Thyroid gland (tissue), 4 donors: Measurements from ENCODE around the gene PIH1D1. TPM values are rescaled to one million over a fixed set of nuclear protein-coding genes. Genes with fewer than 3 reads are reported as not detected.

Experiments
- DNase-seq, 2 donors: peaks; one replicate each; pipeline ENCODE4 v3.0.0-alpha.2; 2019
- H3K27ac ChIP-seq, 3 donors: fragments of 200-600 bp; sonication (generic); 1 replicate in 2 of 3; 2 replicates in 1 of 3; pipeline ENCODE4 v1.5.1; 2016 to 2019; ENCODE audit warnings: mild to moderate bottlenecking in 1 of 3, moderate library complexity in 1 of 3
- H3K27me3 ChIP-seq: fragments of 200-600 bp; sonication (generic); one replicate; pipeline ENCODE4 v1.5.1; 2019
- H3K36me3 ChIP-seq, 2 donors: fragments of 200-600 bp; sonication (generic); one replicate each; pipeline ENCODE4 v1.5.1; 2016 to 2019
- H3K4me1 ChIP-seq, 2 donors: fragments of 200-600 bp; sonication (generic); one replicate each; pipeline ENCODE4 v1.5.1; 2017 to 2019
- H3K4me3 ChIP-seq, 3 donors: fragments of 200-600 bp; sonication (generic); replicated peaks in 1 of 3; 1 replicate in 2 of 3; 2 replicates in 1 of 3; pipeline ENCODE4 v1.5.1; 2016; ENCODE audit warnings: mild to moderate bottlenecking in 1 of 3
- H3K9me3 ChIP-seq: fragments of 200-600 bp; sonication (generic); one replicate; pipeline ENCODE4 v1.5.1; 2017
- POLR2A ChIP-seq, 2 donors: fragments of 450-650 bp; IDR thresholded peaks; one replicate each; pipeline ENCODE4 v1.6.1; 2017; ENCODE audit warnings: antibody characterized with exemption in 2 of 2, mild to moderate bottlenecking in 2 of 2, moderate library complexity in 1 of 2
- WGBS, 2 donors: methylation state at CpG; one replicate each; pipeline ENCODE4 v1.1.5; 2017; 5-methylcytosine and 5-hydroxymethylcytosine counted together
- intact Hi-C: fragments of 100-400 bp; cut with DNase I; formaldehyde crosslinking; loops from one replicate; pipeline ENCODE4 v1.15.1; 2023
- total RNA-seq, 4 donors: library from RNA; depleted of rRNA; stranded (reverse); fragments of >200 nt; gene quantifications; one replicate each; pipeline ENCODE4 v1.2.3, GENCODE V29; 2016
- TF ChIP-seq, protein P1 (sequence below), 6 experiments: fragments of 200-600 bp in 3 of 6; fragments of 450-650 bp in 3 of 6; sonication (generic) in 3 of 6; IDR thresholded peaks; one replicate each; pipeline ENCODE4 v1.5.1; 2016 to 2019; ENCODE audit warnings: antibody characterized with exemption in 6 of 6, mild to moderate bottlenecking in 2 of 6, inconsistent platforms in 1 of 6, moderate library complexity in 1 of 6

The PIH1D1 gene
- total RNA-seq, 4 donors from 2014 or later, result 69.7 to 125 (median 99.8) TPM

DNA sequence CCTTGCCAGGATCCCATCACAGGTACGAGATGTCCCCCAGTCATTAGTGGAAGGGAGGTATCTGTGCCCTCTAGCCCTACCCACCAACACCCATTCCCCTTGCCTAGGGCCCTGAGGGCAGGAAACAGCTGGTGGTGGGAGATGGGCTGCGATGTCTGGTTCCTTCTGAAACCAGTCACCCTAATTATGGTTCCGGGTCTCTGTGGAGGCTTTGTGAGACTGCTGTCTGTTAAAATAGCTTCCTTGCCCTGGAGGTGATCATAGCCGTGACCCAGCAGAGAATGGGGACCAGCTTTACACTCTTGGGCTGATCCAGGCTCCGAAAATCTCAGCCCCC, 6.9 kb upstream of the PIH1D1 start:
- peaks cover 0 to 3% of the 10 kb centered on the region in 2 donors for H3K36me3 ChIP-seq
- H3K27ac ChIP-seq, result peak overlapping the region in 1 of 3 donors; percentile 52
- no peak overlapping the region for H3K4me3 ChIP-seq
- 90 to 93% methylated on average over 5 of the region's 5 CpGs for WGBS, 2 donors
- H3K9me3 ChIP-seq, result no peaks in the 10 kb centered on the region
- H3K27me3 ChIP-seq, result no peaks in the 10 kb centered on the region
- intact Hi-C loops, result no loop called here
- H3K4me1 ChIP-seq, result peaks cover 0 to 7% of the 10 kb centered on the region in 2 donors
- no peak for TF ChIP-seq POLR2A (IDR thresholded peaks at IDR 0.05)
- TF ChIP-seq, protein P1, sequence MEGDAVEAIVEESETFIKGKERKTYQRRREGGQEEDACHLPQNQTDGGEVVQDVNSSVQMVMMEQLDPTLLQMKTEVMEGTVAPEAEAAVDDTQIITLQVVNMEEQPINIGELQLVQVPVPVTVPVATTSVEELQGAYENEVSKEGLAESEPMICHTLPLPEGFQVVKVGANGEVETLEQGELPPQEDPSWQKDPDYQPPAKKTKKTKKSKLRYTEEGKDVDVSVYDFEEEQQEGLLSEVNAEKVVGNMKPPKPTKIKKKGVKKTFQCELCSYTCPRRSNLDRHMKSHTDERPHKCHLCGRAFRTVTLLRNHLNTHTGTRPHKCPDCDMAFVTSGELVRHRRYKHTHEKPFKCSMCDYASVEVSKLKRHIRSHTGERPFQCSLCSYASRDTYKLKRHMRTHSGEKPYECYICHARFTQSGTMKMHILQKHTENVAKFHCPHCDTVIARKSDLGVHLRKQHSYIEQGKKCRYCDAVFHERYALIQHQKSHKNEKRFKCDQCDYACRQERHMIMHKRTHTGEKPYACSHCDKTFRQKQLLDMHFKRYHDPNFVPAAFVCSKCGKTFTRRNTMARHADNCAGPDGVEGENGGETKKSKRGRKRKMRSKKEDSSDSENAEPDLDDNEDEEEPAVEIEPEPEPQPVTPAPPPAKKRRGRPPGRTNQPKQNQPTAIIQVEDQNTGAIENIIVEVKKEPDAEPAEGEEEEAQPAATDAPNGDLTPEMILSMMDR (IDR thresholded peaks at IDR 0.05), result no peak
- no peak for DNase-seq

DNA sequence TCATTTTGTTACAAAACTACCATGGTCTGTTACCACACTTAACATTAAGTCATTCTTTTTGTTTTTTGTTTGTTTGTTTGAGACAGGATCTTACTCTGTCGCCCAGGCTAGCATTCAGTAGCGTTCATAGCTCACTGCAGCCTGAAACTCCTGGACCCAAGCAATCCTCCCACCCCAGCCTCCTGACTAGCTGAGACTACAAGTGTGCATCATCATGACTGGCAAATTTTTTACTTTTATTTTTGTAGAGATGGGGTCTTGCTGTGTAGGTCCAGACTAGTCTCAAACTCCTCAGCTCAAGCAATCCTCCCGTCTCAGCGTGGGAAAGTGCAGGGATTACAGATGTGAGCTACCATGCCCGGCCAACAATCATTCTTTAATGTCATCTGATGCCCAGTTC, 4.7 kb upstream of the PIH1D1 start:
- TF ChIP-seq, protein P1 (IDR thresholded peaks at IDR 0.05), result no peak
- TF ChIP-seq POLR2A (IDR thresholded peaks at IDR 0.05), result no peak
- intact Hi-C loops, result no loop called here
- Histone ChIP-seq H3K27ac (peak overlapping the region in 2 of 3 donors; percentile 10 to 48), H3K4me3 (no peak overlapping the region), H3K9me3 (no peaks in the 10 kb centered on the region), H3K4me1 (peaks cover 0 to 7% of the 10 kb centered on the region in 2 donors), H3K36me3 (peaks cover 0 to 3% of the 10 kb centered on the region in 2 donors), H3K27me3 (no peaks in the 10 kb centered on the region)
- 79 to 81% methylated on average over 5 of the region's 5 CpGs for WGBS, 2 donors
- no peak for DNase-seq

DNA sequence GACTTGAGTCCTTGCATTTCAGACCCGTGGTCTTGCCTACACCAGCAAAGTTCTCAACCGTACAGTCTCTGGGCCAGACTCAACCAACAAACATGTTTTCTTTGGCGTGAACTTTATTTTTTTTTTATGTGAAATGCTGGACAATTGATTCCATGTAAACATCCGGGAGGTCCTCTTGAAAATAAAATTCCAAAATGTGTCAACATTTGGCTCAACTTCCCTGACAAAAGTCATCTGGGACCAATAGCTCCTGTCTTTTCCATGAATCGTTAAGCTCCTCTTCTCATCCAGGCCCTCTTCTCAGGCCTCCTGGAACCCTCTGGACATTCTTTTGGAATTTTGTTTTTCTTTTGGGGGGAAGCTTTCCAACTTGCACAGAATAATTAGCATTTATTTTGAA, 4.2 kb upstream of the PIH1D1 start:
- Histone ChIP-seq H3K4me1 (peaks cover under 1 to 8% of the 10 kb centered on the region in 2 donors), H3K9me3 (no peaks in the 10 kb centered on the region), H3K4me3 (no peak overlapping the region), H3K27me3 (no peaks in the 10 kb centered on the region), H3K36me3 (peaks cover 0 to 3% of the 10 kb centered on the region in 2 donors), H3K27ac (peak overlapping the region in 2 of 3 donors; percentile 10 to 38)
- intact Hi-C loops, result no loop called here
- WGBS, 2 donors, result 66 to 72% methylated on average over 5 of the region's 5 CpGs
- no peak for DNase-seq
- no peak for TF ChIP-seq POLR2A (IDR thresholded peaks at IDR 0.05)
- TF ChIP-seq, protein P1 (IDR thresholded peaks at IDR 0.05), result no peak

DNA sequence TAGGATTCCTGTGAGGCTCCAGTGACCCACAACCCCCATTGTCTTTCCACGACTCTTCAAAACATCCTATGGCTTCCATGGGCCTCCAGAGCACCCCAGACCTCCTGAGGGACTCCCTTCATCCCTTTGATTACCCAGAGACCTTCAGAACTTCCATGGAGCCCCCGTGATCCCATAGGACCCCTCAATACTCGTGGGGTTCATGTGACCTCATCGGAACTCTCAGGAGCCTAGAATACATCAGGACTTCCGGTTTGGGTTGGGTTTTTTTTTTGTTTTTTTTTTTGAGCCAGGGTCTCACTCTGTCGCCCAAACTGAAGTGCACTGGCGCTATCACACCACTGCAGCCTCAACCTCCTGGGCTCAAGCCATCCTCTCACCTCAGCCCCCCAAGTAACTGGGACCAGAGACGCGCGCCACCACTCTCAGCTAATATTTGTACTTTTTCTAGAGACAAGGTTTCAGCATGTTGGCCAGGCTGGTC, 2.2 kb upstream of the PIH1D1 start:
- H3K36me3 ChIP-seq, result peaks cover 0 to 5% of the 10 kb centered on the region in 2 donors
- peaks cover 5 to 13% of the 10 kb centered on the region in 2 donors for H3K4me1 ChIP-seq
- no peaks in the 10 kb centered on the region for H3K27me3 ChIP-seq
- H3K27ac ChIP-seq, result peak overlapping the region; percentile 82 to 97 (median 91)
- peak overlapping the region in 2 of 3 donors; percentile 11 to 55 for H3K4me3 ChIP-seq
- 44 to 46% methylated on average over 10 of the region's 10 CpGs for WGBS, 2 donors
- TF ChIP-seq, protein P1 (IDR thresholded peaks at IDR 0.05), result no peak
- TF ChIP-seq POLR2A (IDR thresholded peaks at IDR 0.05), result no peak
- intact Hi-C loops, result no loop called here
- no peak for DNase-seq
- no peaks in the 10 kb centered on the region for H3K9me3 ChIP-seq

DNA sequence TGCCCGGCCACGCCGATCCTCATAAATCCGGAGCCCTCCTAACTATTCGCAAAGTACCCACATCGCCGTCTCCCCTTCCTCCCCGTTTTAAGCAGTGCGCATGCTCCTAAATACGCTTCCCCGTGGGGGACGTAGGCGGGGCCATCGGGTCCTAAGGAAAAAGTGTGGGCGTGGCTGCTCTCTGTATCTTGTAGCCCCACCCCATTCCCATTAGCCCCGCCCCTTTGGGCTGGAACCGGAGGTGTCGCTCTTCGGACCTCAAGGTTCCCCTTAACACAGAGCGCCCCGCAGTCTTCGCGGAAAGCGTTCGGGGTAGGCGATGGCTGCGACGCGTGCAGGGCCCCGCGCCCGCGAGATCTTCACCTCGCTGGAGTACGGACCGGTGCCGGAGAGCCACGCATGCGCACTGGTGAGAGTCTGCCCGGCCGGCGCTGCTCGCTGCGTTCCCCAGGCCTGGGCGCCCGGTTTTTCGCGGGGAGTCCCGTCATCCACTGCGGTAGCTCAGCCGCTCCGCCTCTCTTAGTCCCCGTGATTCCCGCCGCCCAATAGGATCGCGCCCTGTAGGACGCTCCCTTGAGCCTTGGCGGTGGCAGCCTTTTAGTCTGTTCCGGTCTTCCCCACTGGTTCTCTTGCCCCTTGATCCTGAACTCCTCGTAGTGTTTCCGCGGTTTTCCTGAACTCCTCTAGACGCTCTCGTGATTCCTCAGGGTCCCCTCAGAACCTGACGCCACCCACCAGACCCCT, 1.6 kb upstream of the PIH1D1 start, which contains the start of gene ALDH16A1:
ALDH16A1 (plus strand) TSS at position 213 of the 744 bp plus-strand sequence; CDS start at position 320, 107 bp downstream.
- no peaks in the 10 kb centered on the region for H3K9me3 ChIP-seq
- H3K4me1 ChIP-seq, result peaks cover 5 to 13% of the 10 kb centered on the region in 2 donors
- DNase-seq, result peak; percentile 97 to 98
- H3K36me3 ChIP-seq, result peaks cover 0 to 5% of the 10 kb centered on the region in 2 donors
- TF ChIP-seq, protein P1 (IDR thresholded peaks at IDR 0.05), result peak in 1 of 6 experiments; percentile 2
- peak in 1 of 2 donors; percentile 84 for TF ChIP-seq POLR2A (IDR thresholded peaks at IDR 0.05)
- intact Hi-C loops, result no loop called here
- 0 to 1% methylated on average over 27 to 64 of the region's 66 CpGs for WGBS, 2 donors
- peak within 1 kb of the TSS; percentile 82 to 97 (median 91) for H3K27ac ChIP-seq
- H3K4me3 ChIP-seq, result peak within 1 kb of the TSS; percentile 11 to 55 (median 53)
- no peaks in the 10 kb centered on the region for H3K27me3 ChIP-seq
